GM12865 (cell line): ENCODE results near the gene RGS14.

Experiments
- DNase-seq: peaks from one replicate; pipeline ENCODE4 v3.0.0; 2010; ENCODE audit warnings: low read depth
- H3K4me3 ChIP-seq: 2 replicates; pipeline ENCODE4 v1.5.1; 2011; ENCODE audit warnings: mild to moderate bottlenecking, low read depth, low read length, control low read depth
- TF ChIP-seq, protein P1 (sequence below): IDR thresholded peaks from 2 replicates; pipeline ENCODE4 v1.5.1; 2011; ENCODE audit warnings: low read length, control low read depth, low read depth, inconsistent platforms; ENCODE audit not compliant: insufficient read depth; ENCODE audit errors: missing control alignments

Gene RGS14

DNA sequence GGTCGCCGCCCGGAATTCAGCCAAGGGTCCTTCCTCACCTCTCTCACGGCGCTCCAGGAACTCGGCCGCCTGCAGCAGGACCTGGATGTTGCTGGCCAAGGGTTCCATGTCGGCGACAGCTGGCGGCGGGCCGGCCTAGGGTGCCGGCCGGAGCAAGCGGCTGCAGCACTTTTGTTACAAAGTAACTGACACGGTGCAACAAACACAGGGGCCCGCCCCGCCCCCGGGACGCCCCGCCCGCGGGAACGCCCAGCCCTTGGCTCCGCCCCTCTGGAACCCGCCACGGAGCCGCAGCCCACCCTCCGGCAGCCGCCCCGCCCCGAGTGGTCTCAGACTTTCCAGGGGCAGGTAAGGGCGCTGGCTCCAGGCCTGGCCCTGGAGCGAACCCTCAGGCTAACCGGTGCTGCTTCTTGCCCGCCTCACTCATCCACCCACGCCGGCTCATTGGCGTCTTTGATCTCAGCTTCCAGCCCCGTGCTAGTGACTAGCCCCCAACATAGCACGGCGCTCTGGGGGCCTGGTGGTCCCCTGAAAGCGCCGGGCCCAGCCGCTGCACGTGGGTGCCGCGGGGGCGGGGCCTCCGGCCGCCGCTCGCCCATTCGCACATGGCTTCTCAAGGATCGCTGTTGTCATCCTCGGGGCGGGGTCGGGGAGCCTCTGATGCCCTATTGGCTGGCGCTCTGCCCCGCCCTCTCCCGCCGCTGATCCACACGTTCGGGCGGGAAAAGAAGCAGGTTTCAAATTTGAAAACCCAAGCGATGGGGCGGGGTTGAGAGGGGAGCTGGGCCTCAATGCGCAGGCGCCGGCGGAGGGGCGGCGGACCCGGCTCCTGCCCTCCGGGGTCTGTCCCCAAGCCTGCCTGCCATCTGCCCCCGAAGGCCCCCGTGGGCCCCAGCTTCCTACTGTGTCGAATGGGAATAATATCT, 45.7 kb upstream of the RGS14 start, which contains the start of gene MXD3:
MXD3 (minus strand) TSS at position 176 of the 926 bp plus-strand sequence; CDS start at position 108, 68 bp downstream.
- DNase-seq = peak; percentile 98
- H3K4me3 ChIP-seq = peak within 1 kb of the TSS; percentile 76

DNA sequence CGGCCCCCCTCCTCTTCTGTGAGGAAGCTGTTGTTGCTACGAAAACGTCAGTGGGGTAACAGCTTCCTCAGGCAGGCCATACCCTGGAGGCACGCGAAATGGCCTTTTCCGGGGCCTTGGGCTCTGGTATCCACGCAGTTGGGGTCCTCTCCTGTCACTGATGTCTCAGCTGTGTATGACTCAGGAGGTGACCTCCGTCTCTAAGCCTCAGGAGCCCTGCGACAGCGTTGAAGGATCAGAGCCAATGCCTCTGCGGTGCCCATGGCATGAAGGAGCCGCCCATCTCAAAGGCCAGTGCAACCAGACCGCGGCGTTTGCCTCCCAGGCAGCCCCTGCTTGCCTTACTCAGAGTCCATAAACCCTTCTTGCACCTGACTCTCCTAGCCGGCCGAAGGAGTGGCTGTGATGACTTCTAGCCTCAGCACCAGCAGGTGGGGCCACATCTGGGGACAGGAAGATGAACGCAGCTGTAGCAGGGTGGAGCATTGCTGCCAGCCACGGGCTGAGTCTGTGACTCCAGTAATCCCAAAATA, 45.0 kb upstream of the RGS14 start:
- TF ChIP-seq, protein P1, sequence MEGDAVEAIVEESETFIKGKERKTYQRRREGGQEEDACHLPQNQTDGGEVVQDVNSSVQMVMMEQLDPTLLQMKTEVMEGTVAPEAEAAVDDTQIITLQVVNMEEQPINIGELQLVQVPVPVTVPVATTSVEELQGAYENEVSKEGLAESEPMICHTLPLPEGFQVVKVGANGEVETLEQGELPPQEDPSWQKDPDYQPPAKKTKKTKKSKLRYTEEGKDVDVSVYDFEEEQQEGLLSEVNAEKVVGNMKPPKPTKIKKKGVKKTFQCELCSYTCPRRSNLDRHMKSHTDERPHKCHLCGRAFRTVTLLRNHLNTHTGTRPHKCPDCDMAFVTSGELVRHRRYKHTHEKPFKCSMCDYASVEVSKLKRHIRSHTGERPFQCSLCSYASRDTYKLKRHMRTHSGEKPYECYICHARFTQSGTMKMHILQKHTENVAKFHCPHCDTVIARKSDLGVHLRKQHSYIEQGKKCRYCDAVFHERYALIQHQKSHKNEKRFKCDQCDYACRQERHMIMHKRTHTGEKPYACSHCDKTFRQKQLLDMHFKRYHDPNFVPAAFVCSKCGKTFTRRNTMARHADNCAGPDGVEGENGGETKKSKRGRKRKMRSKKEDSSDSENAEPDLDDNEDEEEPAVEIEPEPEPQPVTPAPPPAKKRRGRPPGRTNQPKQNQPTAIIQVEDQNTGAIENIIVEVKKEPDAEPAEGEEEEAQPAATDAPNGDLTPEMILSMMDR = no peak
- H3K4me3 ChIP-seq = peak overlapping the region; percentile 56
- peak; percentile 83 for DNase-seq

More for the DNA sequence above, 45.7 kb upstream of the RGS14 start, which contains the start of gene MXD3:
- TF ChIP-seq, protein P1 = no peak

DNA sequence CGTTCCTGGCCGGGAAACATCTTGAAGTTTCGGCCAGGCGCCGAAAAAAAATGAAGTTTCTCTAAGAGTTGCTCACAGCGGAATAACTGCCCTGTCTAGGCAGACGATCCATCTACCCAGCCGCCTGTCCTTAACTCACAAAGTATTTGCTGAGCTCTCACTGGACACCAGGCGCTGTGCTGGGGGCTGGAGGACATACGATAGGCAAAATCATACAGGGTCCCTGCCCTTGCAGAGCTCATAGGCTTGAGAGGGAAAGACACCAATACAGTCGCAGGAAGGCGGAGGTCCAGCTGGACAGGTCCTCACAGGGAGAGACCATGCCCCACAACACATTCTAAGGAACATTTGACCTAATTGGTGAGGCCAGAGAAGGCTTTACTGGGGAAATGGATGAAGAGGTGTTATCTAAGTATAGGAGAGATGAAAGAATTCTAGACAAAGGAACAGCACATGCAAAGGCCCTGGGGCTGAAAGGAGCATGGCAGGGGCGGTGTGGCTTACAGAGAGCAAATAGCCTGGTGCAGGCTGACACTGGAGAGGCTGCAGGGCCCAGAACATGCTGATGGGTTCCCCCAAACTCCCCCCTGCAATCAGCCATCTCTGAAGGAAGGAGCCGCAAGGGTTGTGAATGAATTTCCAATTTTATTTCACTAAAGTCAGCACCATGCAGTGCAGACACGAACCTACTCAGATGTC, 44.0 kb upstream of the RGS14 start:
- no peak for DNase-seq
- H3K4me3 ChIP-seq = no peak overlapping the region
- TF ChIP-seq, protein P1 = no peak

DNA sequence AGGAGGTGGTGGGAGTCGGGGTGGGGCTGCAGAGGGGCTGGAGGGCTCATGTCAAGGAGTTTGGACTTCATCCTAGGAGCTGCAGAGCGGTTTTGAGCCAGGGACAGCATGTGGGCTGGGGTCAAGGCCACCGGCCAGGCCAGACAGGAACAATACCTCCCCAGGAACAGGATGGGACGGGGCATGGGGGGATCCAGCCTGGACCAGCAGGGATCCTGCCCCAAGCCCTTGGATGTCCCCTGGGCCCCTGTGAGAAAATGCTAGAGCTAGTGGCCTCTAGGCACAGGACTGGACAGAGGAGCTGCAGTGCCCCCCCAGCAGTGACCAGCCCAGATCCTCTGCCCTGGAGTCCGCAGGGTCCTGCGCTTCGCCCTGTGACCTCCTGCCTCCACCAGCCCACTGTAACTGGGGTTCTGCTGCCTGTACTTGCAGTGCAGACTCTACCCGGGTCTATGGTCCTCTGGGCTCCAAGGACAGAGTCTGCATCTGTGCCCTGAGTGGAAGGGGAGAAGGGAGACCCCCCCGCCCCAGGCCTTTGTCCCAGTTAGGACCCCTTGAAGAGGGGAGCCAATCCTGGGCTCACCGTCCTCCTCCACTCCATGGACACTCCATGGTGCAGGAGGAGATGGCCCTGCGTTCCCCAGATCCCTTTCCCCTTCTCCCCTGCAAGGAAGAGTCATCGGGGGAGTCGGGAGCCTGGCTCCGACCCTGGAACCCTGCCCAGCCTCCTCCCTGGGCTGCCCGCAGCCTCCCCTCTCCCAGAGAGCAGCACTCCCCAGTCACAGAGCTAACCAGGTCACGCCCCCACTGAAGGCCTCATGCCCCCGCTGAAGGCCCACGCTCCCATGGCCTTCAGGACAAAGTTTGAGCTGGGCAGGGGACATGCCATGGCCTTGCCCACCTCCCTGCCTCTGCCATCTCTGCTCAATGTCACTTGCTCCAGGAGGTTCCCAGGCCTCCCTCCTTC, 43.1 kb upstream of the RGS14 start:
- no peak overlapping the region for H3K4me3 ChIP-seq
- DNase-seq = no peak
- TF ChIP-seq, protein P1 = no peak

DNA sequence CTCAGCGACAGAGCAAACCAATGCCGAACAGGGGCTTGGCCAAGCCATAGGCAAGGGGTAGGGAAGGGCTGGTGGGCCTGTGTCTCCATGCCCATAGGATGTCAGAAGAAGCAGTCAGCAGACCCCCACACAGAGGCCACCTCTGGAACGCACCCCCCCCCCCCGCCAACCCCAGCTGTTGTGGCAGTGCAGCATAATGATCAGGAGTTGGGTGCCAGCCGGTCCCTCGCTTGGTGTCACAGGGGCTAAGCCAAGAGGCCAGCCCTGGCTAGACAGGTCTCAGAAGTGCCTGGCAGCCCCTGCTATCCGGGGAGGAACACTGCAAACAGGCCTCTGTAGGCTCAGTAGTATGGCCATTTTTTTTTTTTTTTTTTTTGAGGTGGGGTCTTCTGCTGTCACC, 42.3 kb upstream of the RGS14 start:
- DNase-seq = no peak
- no peak overlapping the region for H3K4me3 ChIP-seq
- TF ChIP-seq, protein P1 = no peak

DNA sequence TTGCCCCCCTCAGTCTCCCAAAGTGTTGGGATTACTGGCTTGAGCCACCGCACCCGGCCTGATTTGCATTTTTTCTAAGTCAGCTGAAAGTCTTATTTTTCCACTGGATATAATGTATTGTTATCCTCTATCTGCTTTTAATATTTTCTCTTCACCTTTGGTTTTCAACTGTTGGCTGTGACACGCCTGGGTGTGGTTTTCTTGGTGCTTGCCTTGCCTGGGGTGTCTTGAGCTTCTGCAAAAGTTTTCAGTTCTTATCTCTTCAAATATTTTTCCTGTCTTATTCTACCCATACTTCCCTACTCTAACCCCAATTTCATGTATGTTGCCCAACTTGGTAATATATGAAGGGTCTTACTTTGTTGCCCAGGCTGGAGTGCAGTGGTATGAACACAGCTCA, 41.7 kb upstream of the RGS14 start:
- TF ChIP-seq, protein P1 = no peak
- no peak overlapping the region for H3K4me3 ChIP-seq
- no peak for DNase-seq
